ENCODE results near the gene CFAP44. TPM values are rescaled to one million over a fixed set of nuclear protein-coding genes. Genes with fewer than 3 reads are reported as not detected.

CFAP44 gene
- total and polyA plus RNA-seq, 2 donors (not counting 1 experiment from before 2014, with no cell fraction given): 0.51 to 1.5 TPM

DNA sequence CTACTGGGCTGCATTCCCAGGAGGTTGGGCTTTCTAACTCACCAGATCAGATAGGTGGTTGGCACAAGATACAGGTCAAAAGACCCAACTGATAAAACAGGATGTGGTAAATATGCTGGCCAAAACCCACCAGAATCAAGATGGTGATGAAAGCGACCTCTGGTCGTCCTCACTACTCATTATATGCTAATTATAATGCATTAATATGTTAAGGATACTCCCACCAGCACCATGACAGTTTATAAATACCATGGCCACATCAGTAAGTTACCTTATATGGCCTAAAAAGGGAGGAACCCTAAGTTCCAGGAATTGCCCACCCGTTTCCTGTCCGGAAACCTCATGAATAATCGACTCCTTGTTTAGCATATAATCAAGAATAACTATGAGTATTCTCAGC is 31.6 kb downstream of the CFAP44 start:
- Histone ChIP-seq H3K9me3 (ENCODE audit: control insufficient read depth, insufficient read depth, low read depth, low read length) (no peaks in the 10 kb centered on the region), H3K27ac (ENCODE audit: insufficient read depth, low read length) (no peak overlapping the region), H3K4me2 (ENCODE audit: extremely low read depth, insufficient read depth, low read length) (no peak overlapping the region), H3K27me3 (ENCODE audit: control insufficient read depth, insufficient read depth, low read length) (no peaks in the 10 kb centered on the region), H4K20me1 (ENCODE audit: control insufficient read depth, extremely low read depth, insufficient read depth, low read length) (no peaks in the 10 kb centered on the region), H3K9ac (ENCODE audit: insufficient read depth, low read length) (no peak overlapping the region), H3K4me1 (ENCODE audit: control insufficient read depth, extremely low read depth, insufficient read depth, low read length) (no peaks in the 10 kb centered on the region), H2AFZ (ENCODE audit: low read length) (no peak overlapping the region), H3K4me3 (replicated peaks in 1 of 4; ENCODE audit: control extremely low read depth in 1 of 4, insufficient read depth in 1 of 4, low read depth in 3 of 4, low read length in 4 of 4) (no peak overlapping the region), H3K79me2 (ENCODE audit: control insufficient read depth, insufficient read depth, low read length) (no peaks in the 10 kb centered on the region), H3K36me3 (ENCODE audit: control insufficient read depth, insufficient read depth, low read length) (no peaks in the 10 kb centered on the region)
- DNase-seq (ENCODE audit: low read depth in 2 of 2): peak in 1 of 2 donors; percentile 59
- TF ChIP-seq, protein P1, sequence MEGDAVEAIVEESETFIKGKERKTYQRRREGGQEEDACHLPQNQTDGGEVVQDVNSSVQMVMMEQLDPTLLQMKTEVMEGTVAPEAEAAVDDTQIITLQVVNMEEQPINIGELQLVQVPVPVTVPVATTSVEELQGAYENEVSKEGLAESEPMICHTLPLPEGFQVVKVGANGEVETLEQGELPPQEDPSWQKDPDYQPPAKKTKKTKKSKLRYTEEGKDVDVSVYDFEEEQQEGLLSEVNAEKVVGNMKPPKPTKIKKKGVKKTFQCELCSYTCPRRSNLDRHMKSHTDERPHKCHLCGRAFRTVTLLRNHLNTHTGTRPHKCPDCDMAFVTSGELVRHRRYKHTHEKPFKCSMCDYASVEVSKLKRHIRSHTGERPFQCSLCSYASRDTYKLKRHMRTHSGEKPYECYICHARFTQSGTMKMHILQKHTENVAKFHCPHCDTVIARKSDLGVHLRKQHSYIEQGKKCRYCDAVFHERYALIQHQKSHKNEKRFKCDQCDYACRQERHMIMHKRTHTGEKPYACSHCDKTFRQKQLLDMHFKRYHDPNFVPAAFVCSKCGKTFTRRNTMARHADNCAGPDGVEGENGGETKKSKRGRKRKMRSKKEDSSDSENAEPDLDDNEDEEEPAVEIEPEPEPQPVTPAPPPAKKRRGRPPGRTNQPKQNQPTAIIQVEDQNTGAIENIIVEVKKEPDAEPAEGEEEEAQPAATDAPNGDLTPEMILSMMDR (conservative IDR thresholded peaks at IDR 0.05 in 1 of 2, IDR thresholded peaks at IDR 0.05 in 1 of 2; ENCODE audit: low read depth in 1 of 2, low read length in 2 of 2): no peak
- no peak for TF ChIP-seq EZH2 (IDR thresholded peaks at IDR 0.05; ENCODE audit: low read length, missing control alignments)

DNA sequence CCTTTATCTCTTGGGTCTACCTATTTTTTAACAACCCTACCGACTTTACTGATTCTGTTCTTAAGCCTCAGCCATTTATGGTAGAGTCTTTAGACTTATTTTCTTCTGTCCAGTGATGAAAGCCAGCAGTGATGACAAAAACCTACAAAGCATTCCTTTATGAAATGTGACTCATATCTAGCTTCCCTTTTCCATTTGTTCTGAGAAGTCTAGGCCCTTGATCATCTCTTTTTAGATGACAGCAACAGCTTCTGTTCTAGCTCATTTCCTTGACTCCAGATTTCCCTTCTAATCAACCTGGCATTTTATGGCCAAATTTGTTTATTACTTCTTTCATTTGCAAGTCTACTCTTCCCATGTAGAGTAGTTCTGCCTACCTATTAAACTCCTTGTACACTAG is 36.1 kb downstream of the CFAP44 start:
- H2AFZ ChIP-seq (ENCODE audit: low read length): no peak overlapping the region
- no peak overlapping the region for H3K4me2 ChIP-seq (ENCODE audit: extremely low read depth, insufficient read depth, low read length)
- H3K9ac ChIP-seq (ENCODE audit: insufficient read depth, low read length): no peak overlapping the region
- H3K4me1 ChIP-seq (ENCODE audit: control insufficient read depth, extremely low read depth, insufficient read depth, low read length): no peaks in the 10 kb centered on the region
- H4K20me1 ChIP-seq (ENCODE audit: control insufficient read depth, extremely low read depth, insufficient read depth, low read length): no peaks in the 10 kb centered on the region
- H3K27ac ChIP-seq (ENCODE audit: insufficient read depth, low read length): no peak overlapping the region
- TF ChIP-seq EZH2 (IDR thresholded peaks at IDR 0.05; ENCODE audit: low read length, missing control alignments): no peak
- TF ChIP-seq, protein P1 (conservative IDR thresholded peaks at IDR 0.05 in 1 of 2, IDR thresholded peaks at IDR 0.05 in 1 of 2; ENCODE audit: low read depth in 1 of 2, low read length in 2 of 2): no peak
- H3K9me3 ChIP-seq (ENCODE audit: control insufficient read depth, insufficient read depth, low read depth, low read length): no peaks in the 10 kb centered on the region
- no peaks in the 10 kb centered on the region for H3K36me3 ChIP-seq (ENCODE audit: control insufficient read depth, insufficient read depth, low read length)
- DNase-seq (ENCODE audit: low read depth in 2 of 2): peak; percentile 10 to 67
- no peaks in the 10 kb centered on the region for H3K79me2 ChIP-seq (ENCODE audit: control insufficient read depth, insufficient read depth, low read length)
- no peak overlapping the region for H3K4me3 ChIP-seq (replicated peaks in 1 of 4; ENCODE audit: control extremely low read depth in 1 of 4, insufficient read depth in 1 of 4, low read depth in 3 of 4, low read length in 4 of 4)
- no peaks in the 10 kb centered on the region for H3K27me3 ChIP-seq (ENCODE audit: control insufficient read depth, insufficient read depth, low read length)

DNA sequence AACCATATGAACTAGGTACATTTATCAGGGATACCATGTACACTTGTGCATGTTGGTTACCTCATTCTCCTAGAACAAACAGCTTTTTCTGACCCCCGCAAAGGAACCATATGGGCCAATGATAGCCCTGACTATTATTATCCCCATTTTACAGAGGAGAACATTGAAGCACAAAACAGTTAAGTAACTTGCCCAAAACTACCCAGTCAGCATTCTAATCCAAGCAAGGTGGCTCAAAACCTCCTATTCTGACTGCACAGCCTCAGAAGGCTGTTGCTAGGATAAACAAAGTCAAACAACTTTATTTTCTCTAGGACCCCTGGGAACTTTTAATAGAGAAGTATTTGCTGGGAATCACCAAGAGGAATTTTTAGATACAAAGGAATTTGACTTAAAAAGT is 36.7 kb downstream of the CFAP44 start:
- TF ChIP-seq, protein P1 (conservative IDR thresholded peaks at IDR 0.05 in 1 of 2, IDR thresholded peaks at IDR 0.05 in 1 of 2; ENCODE audit: low read depth in 1 of 2, low read length in 2 of 2): no peak
- TF ChIP-seq EZH2 (IDR thresholded peaks at IDR 0.05; ENCODE audit: low read length, missing control alignments): no peak
- Histone ChIP-seq H3K36me3 (ENCODE audit: control insufficient read depth, insufficient read depth, low read length) (no peaks in the 10 kb centered on the region), H2AFZ (ENCODE audit: low read length) (no peak overlapping the region)

More for the DNA sequence above, 36.7 kb downstream of the CFAP44 start:
- H3K4me1 ChIP-seq (ENCODE audit: control insufficient read depth, extremely low read depth, insufficient read depth, low read length): no peaks in the 10 kb centered on the region
- DNase-seq (ENCODE audit: low read depth in 2 of 2): no peak
- no peak overlapping the region for H3K4me3 ChIP-seq (replicated peaks in 1 of 4; ENCODE audit: control extremely low read depth in 1 of 4, insufficient read depth in 1 of 4, low read depth in 3 of 4, low read length in 4 of 4)
- no peaks in the 10 kb centered on the region for H3K9me3 ChIP-seq (ENCODE audit: control insufficient read depth, insufficient read depth, low read depth, low read length)
- H4K20me1 ChIP-seq (ENCODE audit: control insufficient read depth, extremely low read depth, insufficient read depth, low read length): no peaks in the 10 kb centered on the region
- no peaks in the 10 kb centered on the region for H3K79me2 ChIP-seq (ENCODE audit: control insufficient read depth, insufficient read depth, low read length)
- H3K9ac ChIP-seq (ENCODE audit: insufficient read depth, low read length): no peak overlapping the region
- no peaks in the 10 kb centered on the region for H3K27me3 ChIP-seq (ENCODE audit: control insufficient read depth, insufficient read depth, low read length)
- H3K4me2 ChIP-seq (ENCODE audit: extremely low read depth, insufficient read depth, low read length): no peak overlapping the region
- H3K27ac ChIP-seq (ENCODE audit: insufficient read depth, low read length): no peak overlapping the region

Other genes with a start within 250 kb of the CFAP44 start
- 2.1 and 3.9 TPM in 2 replicates for gene BOC, start 229.9 kb downstream of the CFAP44 start, total RNA-seq
- gene BOC, start 229.9 kb downstream of the CFAP44 start, polyA plus RNA-seq: 4.2 and 4.7 TPM in 2 replicates
- gene SPICE1, start 73.7 kb upstream of the CFAP44 start, total RNA-seq: 7.3 and 9.2 TPM in 2 replicates
- gene SPICE1, start 73.7 kb upstream of the CFAP44 start, polyA plus RNA-seq: 5.3 and 8.1 TPM in 2 replicates
- not detected in 2 replicates for gene SIDT1, start 91.1 kb upstream of the CFAP44 start, total RNA-seq
- 0.01 TPM in 1 of 2 replicates, not detected in the other for gene SIDT1, start 91.1 kb upstream of the CFAP44 start, polyA plus RNA-seq

Data from fibroblast of lung (primary cell).